A549 treated with CpdA at 1 μM for 4 hours (cell line): ENCODE measurements around the gene DAPP1. TPM values are rescaled to one million over a fixed set of nuclear protein-coding genes. Genes with fewer than 3 reads are reported as not detected.

Experiments used
- total RNA-seq: library from RNA; stranded (reverse); fragments of 200-300 nt; extraction: Qiagen RNA extraction; gene quantifications from 5 replicates; pipeline ENCODE4 v1.2.3, GENCODE V29; 2022; ENCODE audit warnings: low read depth

The DAPP1 gene
- not detected in 5 replicates for total RNA-seq

GRCh38 chr4:99816545-99817308 is at the start of gene DAPP1:
Gene DAPP1 (plus strand): TSS chr4:99816827. CDS start chr4:99816914, 87 bp downstream.

GRCh38 chr4:99894161-99894997 is 77.8 kb downstream of the DAPP1 start, which contains the start of gene LAMTOR3:
Gene LAMTOR3 (minus strand): TSS chr4:99894427. CDS start chr4:99893963, 464 bp downstream.

Other genes starting within 250 kb of the DAPP1 start
- 0.06 TPM in 1 of 5 replicates, not detected in the others for gene MTTP, start 242.0 kb upstream of the DAPP1 start, total RNA-seq
- not detected in 5 replicates for gene C4orf54, start 159.0 kb upstream of the DAPP1 start, total RNA-seq
- 25.7 to 35.3 TPM (median 27.0 TPM) in 5 replicates for gene LAMTOR3, start 77.6 kb downstream of the DAPP1 start, total RNA-seq
- gene DNAJB14, start 129.8 kb downstream of the DAPP1 start, total RNA-seq = 9.0 to 31.3 TPM (median 17.0 TPM) in 5 replicates
- gene H2AZ1, start 133.4 kb downstream of the DAPP1 start, total RNA-seq = 551 to 698 TPM (median 653 TPM) in 5 replicates